IPS-11a (cell line): ENCODE measurements around the gene SKAP1.
"Not testable (repeated sequence)": the region's sequence is repeated elsewhere in the genome, so short reads cannot be mapped to it uniquely, and the experiment has no call there.

Source experiments
- H3K4me3 ChIP-seq: one replicate; pipeline ENCODE4 v1.5.1; 2013; ENCODE audit warnings: low read depth, low read length, control low read depth

The SKAP1 gene

GRCh38 chr17:48294020-48294805, 135.8 kb downstream of the SKAP1 start:
- H3K4me3 ChIP-seq = no peak overlapping the region

- H3K4me3 ChIP-seq = no peak overlapping the region
These were observed 136.5 kb downstream of the SKAP1 start for GRCh38 chr17:48293319-48294019.

- H3K4me3 ChIP-seq = no peak overlapping the region
These were observed 139.6 kb downstream of the SKAP1 start for GRCh38 chr17:48290378-48290777.

GRCh38 chr17:48286917-48287316, 143.1 kb downstream of the SKAP1 start:
- H3K4me3 ChIP-seq = not testable (repeated sequence)

GRCh38 chr17:48285614-48286013, 144.4 kb downstream of the SKAP1 start:
- no peak overlapping the region for H3K4me3 ChIP-seq

- no peak overlapping the region for H3K4me3 ChIP-seq
These were observed 146.1 kb downstream of the SKAP1 start for GRCh38 chr17:48283907-48284306.

GRCh38 chr17:48283411-48283810, 146.6 kb downstream of the SKAP1 start:
- no peak overlapping the region for H3K4me3 ChIP-seq

- H3K4me3 ChIP-seq = no peak overlapping the region
These were observed 147.7 kb downstream of the SKAP1 start for GRCh38 chr17:48282303-48282702.

- H3K4me3 ChIP-seq = no peak overlapping the region
These were observed 151.1 kb downstream of the SKAP1 start for GRCh38 chr17:48278760-48279491.

- H3K4me3 ChIP-seq = no peak overlapping the region
These were observed 153.2 kb downstream of the SKAP1 start for GRCh38 chr17:48276776-48277175.

- no peak overlapping the region for H3K4me3 ChIP-seq
These were observed 159.1 kb downstream of the SKAP1 start for GRCh38 chr17:48270899-48271298.

GRCh38 chr17:48269209-48269608, 160.8 kb downstream of the SKAP1 start:
- H3K4me3 ChIP-seq = no peak overlapping the region

- H3K4me3 ChIP-seq = no peak overlapping the region
These were observed 166.3 kb downstream of the SKAP1 start for GRCh38 chr17:48263731-48264035.

- H3K4me3 ChIP-seq = no peak overlapping the region
These were observed 166.9 kb downstream of the SKAP1 start for GRCh38 chr17:48262982-48263730.

- H3K4me3 ChIP-seq = no peak overlapping the region
These were observed 168.6 kb downstream of the SKAP1 start for GRCh38 chr17:48261297-48261880.

GRCh38 chr17:48259694-48260291, 170.2 kb downstream of the SKAP1 start:
- no peak overlapping the region for H3K4me3 ChIP-seq

GRCh38 chr17:48258331-48258730, 171.7 kb downstream of the SKAP1 start:
- H3K4me3 ChIP-seq = no peak overlapping the region

GRCh38 chr17:48255759-48256158, 174.3 kb downstream of the SKAP1 start:
- no peak overlapping the region for H3K4me3 ChIP-seq

GRCh38 chr17:48254896-48255295, 175.1 kb downstream of the SKAP1 start:
- no peak overlapping the region for H3K4me3 ChIP-seq

- no peak overlapping the region for H3K4me3 ChIP-seq
These were observed 176.0 kb downstream of the SKAP1 start for GRCh38 chr17:48253975-48254374.
